GM12891 (cell line): ENCODE measurements around the gene GATA6.
"Not testable (repeated sequence)": the region's sequence is repeated elsewhere in the genome, so short reads cannot be mapped to it uniquely, and the experiment has no call there.

ENCODE experiments used
- POLR2A ChIP-seq: IDR thresholded peaks from 2 replicates; pipeline ENCODE4 v1.6.1; 2011; ENCODE audit warnings: low read depth, low read length, control low read depth
- POLR2AphosphoS5 ChIP-seq: IDR thresholded peaks from 2 replicates; pipeline ENCODE4 v1.6.1; 2011; ENCODE audit warnings: low read depth, low read length, control low read depth
- POU2F2 ChIP-seq: IDR thresholded peaks from 2 replicates; pipeline ENCODE4 v1.6.1; 2011; ENCODE audit warnings: low read depth, mild to moderate bottlenecking, control low read depth, low read length, moderate library complexity
- SPI1 ChIP-seq: IDR thresholded peaks from 2 replicates; pipeline ENCODE4 v1.6.1; 2011; ENCODE audit warnings: low read depth, low read length, control low read depth
- TAF1 ChIP-seq: IDR thresholded peaks from 2 replicates; pipeline ENCODE4 v1.6.1; 2011; ENCODE audit warnings: low read depth, low read length, control low read depth

DNA sequence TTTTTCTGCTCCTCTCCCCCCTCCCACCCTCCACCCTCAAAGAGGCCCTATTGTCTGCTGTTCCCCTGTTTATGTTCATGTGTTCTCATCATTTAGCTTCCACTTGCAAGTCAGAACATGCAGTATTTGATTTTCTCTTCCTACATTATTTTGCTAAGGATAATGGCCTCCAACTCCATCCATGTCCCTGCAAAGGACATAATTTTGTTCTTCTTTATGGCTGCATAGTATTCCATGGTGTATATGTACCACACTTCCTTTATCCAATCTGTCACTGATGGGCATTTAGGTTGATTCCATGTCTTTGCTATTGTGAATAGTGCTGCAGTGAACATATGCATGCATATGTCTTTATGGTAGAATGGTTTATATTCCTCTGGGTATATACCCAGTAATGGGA is 51.2 kb downstream of the GATA6 start:
- not testable (repeated sequence) for TF ChIP-seq POLR2A, TAF1, SPI1, POU2F2, POLR2AphosphoS5
